SK-N-DZ (cell line): ENCODE data around the gene ZMIZ1.
A peak's percentile ranks its signal among the peaks of the same experiment; 100 is the strongest.

ENCODE experiments used
- DNase-seq: peaks from one replicate; pipeline ENCODE4 v3.0.0-alpha.2; 2015; ENCODE audit warnings: low spot score

ZMIZ1 gene

DNA sequence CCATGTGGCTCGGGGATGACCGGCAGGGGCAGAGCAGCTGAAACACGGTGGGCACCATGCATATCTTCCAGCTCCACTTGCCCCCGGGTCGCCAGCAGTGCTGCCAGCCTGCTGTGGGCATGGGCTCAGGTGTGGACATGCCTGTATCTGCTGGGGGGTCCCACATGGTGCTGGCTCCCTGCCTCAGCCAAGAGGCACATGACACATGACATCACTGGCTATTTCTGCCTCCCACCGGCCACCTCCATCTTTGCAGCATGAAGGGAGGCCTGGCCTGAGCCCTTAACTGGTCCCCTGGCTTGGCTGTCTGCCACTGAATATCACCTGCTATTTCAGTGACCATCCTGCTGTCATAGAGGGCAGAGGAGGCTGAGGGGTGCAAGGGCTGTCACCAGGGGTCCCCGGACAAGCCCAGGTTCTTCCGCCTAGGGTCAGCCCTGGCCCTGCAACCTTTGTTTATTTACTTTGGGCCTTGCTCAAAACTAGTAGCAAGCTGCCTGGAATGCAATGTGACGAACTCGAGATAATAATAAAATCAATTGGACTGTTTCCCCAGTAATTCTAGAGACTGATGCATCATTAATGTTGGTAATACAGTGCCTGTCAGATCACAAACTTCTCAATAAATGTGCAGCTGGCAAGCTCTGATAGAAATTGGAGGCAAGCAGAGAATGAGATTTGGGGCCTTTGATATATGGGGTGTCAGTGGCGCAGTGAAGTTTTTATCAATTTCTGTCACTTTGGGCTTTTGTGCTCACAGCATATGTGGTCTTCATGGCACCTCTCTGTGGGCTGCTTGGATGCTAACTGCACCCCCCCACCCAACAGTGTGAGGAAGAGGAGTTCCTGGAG, 28.5 kb downstream of the ZMIZ1 start:
- no peak for DNase-seq

- DNase-seq, result no peak
These were observed 29.3 kb downstream of the ZMIZ1 start for GRCh38 chr10:79098061-79098460.

- no peak for DNase-seq
These were observed 29.8 kb downstream of the ZMIZ1 start for GRCh38 chr10:79098596-79099015.

- no peak for DNase-seq
These were observed 31.2 kb downstream of the ZMIZ1 start for GRCh38 chr10:79099898-79100448.

GRCh38 chr10:79100771-79101170, 32.0 kb downstream of the ZMIZ1 start:
- no peak for DNase-seq

DNA sequence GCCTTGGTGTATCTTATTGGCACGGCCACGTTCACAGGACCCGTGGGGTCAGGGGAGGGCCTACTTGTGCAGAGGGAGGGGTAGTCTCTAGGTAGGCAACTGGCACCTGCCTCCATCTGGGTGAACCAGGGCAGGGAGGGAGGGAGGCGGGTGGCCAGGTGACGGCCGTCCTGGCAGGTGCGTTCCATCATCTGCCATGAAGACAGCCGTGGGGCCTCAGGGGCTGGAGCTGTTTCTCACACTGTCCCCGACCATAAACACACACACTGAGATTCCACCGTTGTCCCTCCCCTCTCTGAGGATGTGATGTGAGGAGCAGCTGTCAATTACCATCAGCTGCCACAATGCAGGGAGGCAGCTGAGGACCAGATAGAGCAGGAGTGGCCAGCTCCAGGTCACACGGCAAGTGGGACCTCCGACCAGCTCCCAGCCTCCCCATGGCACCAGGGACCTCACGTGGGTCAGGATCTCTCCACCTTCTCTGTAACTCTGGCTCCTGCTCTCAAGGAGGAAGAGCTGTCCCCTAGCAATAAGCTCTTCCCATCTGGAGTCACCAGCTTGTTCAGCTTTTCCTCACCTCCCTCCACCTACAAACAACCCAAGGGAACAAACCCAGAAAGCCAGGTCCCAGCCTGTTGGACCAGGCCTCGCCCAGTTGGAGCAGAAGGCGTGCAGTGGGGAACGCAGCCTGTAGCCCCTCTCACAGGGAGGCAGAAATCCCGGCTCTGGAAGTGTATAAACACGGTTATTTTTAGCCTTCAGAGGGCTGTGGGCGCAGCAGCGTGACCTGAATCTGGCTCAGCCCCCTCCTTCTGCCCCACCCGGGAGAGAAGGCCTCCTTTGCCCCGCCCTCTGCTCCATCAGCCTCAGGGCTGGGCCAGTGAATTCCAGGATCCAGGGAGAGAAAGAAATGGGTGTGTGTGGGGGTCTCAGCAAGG, 33.1 kb downstream of the ZMIZ1 start:
- peak; percentile 55 for DNase-seq

DNA sequence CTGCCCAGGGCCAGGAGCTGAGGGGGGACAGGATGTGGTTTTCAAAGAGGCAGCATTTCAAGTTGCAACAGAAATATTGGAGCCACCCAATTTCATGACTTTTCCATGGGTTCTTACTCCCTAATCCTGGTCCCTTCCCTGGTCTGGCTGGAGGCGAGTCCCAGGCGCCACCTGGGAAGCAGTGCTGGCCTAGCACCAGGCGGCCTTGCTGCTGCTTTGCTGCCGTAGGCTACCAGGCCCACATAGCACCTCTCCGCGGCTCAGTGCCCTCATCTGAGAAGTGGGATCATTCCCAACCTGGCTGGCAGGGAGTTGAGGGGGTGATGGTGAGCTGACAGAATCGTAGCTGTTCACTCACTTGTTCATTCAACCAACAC, 33.7 kb downstream of the ZMIZ1 start:
- peak; percentile 38 for DNase-seq

- DNase-seq, result no peak
These were observed 34.4 kb downstream of the ZMIZ1 start for GRCh38 chr10:79103129-79103528.

GRCh38 chr10:79103585-79103984, 34.8 kb downstream of the ZMIZ1 start:
- DNase-seq, result no peak

- no peak for DNase-seq
These were observed 36.5 kb downstream of the ZMIZ1 start for GRCh38 chr10:79105150-79105739.

GRCh38 chr10:79105818-79106217, 37.1 kb downstream of the ZMIZ1 start:
- no peak for DNase-seq

GRCh38 chr10:79106256-79107050, 37.7 kb downstream of the ZMIZ1 start:
- no peak for DNase-seq

DNA sequence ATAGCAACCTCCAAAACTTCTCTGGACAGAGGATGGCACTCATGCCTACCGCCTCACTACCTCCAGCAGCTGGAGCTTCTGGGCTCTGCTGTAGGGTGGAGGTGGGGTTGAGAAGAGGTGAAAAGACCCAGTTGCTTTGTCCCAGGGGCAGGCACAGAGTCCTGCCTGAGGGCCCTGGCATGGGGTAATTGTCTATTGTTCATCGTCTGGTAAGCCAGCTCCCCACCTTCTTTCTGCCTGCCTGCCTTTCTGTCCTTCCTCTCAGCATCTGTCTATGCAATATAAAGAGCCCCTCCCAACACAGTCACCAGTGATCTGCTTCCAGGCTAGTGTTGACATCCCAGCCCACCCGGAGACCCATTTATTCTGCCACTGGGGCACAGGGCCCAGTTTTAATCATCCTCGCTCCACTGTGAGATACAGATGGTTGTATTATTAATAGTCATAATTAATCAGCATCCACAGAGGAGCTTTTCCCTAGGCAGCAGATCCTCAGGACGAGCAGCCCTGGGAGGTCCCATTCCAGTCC, 39.0 kb downstream of the ZMIZ1 start:
- no peak for DNase-seq

DNA sequence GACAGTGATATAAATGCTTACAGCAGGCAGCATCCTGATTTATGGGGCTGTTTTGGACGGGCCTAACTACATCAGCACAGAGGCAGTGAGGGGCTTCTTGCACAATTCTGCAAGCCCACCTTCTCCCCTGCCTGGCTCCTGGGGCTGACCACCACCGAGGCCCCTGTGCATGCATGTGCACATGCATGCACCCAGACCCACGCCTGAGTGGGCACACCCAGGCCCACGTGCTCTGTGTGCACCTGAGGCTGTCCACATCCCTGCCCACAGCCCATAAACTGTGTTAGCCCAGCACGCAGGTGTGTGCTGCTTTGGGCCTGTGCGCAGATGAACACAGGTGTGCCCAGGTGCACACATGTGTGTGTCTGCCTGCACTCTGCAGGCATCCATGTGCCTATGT, 40.0 kb downstream of the ZMIZ1 start:
- no peak for DNase-seq

DNA sequence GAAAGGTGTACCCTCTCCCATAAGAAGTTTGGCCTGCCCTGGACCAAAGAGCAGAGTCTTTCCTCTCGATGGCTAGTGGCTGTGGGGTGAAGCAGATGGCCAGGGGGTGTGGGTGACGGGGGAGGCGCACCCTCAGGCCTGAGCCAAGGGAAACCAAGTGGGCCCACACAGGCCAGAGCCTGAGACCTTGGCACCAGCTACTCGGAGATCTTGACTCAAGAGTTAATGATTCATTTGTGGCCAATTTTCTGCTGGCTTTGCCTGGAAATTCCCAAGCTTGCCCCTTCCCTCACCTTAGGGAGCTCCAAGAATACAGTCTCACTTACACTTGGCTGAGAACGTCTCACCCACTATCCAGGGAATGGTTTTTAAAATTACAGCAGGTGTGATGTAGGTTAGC, 42.7 kb downstream of the ZMIZ1 start:
- DNase-seq, result no peak

GRCh38 chr10:79111846-79112614, 43.3 kb downstream of the ZMIZ1 start:
- DNase-seq, result no peak

- DNase-seq, result no peak
These were observed 44.2 kb downstream of the ZMIZ1 start for GRCh38 chr10:79112881-79113431.

DNA sequence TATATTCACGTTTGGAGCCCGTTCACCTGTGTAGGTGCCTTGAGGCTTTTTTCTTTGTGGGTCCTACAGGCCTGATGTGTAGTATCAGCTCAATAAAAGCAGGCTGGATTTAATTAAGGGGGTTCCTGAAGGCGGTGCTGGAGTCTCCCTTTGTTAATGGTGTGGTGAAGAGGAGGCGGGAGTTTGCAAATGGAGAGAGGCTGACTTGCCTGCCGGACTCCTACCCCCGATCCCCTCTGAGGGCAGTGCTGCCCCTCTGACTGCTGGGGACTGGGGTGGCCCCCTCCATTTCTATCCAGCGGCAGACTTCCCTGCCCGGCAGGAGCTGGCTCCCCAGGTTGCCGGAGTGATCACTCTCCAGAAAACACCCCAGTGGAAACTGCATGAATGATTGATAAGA, 45.1 kb downstream of the ZMIZ1 start:
- DNase-seq, result peak; percentile 28

- DNase-seq, result no peak
These were observed 46.5 kb downstream of the ZMIZ1 start for GRCh38 chr10:79115302-79115701.

DNA sequence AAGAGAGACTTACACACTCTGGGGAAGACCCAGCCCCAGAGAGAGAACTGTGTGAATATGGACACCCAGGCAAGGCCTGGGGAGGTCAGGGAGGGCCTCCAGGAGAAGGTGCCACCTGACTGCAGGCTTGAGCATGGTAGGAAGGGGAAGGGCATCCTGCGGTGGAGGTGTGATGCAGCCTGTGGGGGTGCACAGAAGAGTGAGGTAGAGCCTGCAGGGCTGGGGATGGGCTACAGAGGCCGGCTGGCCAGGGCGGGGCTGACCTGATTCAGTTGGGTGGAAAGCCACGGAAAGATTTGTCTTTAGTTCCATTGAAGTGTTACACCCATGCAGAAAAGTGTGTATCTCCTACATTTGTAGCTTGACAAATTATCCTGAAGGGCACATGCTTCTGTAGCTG, 47.6 kb downstream of the ZMIZ1 start:
- no peak for DNase-seq
